WI38 (cell line): ENCODE measurements around the gene SCYGR1.
A peak's percentile ranks its signal among the peaks of the same experiment; 100 is the strongest.

Experiments
- H3K4me3 ChIP-seq: 2 replicates; pipeline ENCODE4 v1.5.1; 2011; ENCODE audit warnings: low read depth, mild to moderate bottlenecking, control low read depth, low read length
- TF ChIP-seq, protein P1 (sequence below): IDR thresholded peaks from 2 replicates; pipeline ENCODE4 v1.5.1; 2012; ENCODE audit warnings: low read depth, mild to moderate bottlenecking, control low read depth, low read length

SCYGR1 gene

DNA sequence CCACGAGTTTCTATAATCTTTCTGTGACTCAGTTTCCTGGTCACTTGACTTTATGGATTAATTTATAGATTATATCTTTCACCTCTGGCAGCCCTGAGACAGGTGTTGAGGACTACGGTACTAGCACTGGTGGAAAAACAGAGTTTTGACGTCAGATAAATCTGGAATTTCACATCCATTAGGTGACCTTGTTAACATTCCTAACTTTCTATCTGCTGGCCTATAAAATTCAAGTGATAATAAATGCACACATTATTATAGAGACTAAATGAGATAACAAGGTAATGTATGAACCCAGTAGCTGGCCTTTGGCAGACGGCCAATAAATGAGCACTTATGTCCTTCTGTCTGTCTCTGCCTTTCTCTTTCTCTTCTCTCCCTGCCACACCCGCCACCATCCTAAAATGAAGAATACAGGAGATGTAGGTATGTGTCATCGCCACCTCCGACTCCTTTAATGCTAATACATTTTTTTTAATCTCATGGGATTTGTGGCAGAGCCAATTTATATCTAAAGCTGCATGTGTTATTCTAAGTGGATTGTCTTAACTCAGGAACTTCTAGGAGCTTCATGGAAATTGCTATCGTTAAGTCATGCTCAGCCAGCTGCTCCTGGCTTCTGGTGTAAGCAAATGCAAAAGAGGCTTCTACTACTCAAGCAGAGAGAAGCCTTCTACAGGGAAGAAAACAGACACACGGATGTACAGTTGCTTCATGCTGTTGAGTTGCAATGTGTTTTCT, 10.9 kb downstream of the SCYGR1 start:
- no peak overlapping the region for H3K4me3 ChIP-seq
- TF ChIP-seq, protein P1, sequence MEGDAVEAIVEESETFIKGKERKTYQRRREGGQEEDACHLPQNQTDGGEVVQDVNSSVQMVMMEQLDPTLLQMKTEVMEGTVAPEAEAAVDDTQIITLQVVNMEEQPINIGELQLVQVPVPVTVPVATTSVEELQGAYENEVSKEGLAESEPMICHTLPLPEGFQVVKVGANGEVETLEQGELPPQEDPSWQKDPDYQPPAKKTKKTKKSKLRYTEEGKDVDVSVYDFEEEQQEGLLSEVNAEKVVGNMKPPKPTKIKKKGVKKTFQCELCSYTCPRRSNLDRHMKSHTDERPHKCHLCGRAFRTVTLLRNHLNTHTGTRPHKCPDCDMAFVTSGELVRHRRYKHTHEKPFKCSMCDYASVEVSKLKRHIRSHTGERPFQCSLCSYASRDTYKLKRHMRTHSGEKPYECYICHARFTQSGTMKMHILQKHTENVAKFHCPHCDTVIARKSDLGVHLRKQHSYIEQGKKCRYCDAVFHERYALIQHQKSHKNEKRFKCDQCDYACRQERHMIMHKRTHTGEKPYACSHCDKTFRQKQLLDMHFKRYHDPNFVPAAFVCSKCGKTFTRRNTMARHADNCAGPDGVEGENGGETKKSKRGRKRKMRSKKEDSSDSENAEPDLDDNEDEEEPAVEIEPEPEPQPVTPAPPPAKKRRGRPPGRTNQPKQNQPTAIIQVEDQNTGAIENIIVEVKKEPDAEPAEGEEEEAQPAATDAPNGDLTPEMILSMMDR, result no peak

DNA sequence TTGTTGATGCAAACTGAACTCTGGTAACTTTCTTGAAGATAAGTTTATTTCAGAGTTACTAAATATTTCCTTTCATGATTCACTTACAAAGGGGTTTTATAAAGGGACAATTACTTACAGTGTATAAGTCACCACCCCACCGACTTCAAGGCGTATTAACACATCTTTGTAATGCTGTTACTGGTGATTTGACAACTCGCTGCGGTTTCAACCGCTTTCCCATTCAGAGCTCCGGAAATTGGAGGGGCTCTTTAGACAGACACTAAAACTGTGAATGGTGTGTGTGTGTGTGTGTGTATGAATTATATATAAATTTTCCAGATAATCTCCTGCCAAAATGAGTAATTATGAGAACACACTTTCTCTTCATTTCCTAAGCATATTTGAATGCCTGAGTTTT, 13.6 kb downstream of the SCYGR1 start:
- TF ChIP-seq, protein P1, result no peak

DNA sequence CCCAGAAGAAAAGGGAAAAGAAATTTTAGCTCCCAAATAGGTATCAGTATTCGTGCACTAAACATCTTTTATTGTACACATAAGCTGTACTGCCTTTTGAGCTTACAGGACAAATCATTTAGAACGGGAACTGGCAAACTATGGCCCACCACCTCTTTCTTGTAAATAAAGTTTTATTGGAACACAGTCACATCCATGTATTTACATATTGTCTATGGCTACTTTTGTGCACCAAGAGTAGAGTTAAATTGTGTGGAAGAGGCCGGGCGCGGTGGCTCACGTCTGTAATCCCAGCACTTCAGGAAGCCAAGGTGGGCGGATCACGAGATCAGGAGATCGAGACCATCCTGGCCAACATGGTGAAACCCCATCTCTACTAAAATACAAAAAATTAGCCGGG, 14.4 kb downstream of the SCYGR1 start:
- no peak overlapping the region for H3K4me3 ChIP-seq
- TF ChIP-seq, protein P1, result no peak

More for the DNA sequence above, 13.6 kb downstream of the SCYGR1 start:
- no peak overlapping the region for H3K4me3 ChIP-seq

DNA sequence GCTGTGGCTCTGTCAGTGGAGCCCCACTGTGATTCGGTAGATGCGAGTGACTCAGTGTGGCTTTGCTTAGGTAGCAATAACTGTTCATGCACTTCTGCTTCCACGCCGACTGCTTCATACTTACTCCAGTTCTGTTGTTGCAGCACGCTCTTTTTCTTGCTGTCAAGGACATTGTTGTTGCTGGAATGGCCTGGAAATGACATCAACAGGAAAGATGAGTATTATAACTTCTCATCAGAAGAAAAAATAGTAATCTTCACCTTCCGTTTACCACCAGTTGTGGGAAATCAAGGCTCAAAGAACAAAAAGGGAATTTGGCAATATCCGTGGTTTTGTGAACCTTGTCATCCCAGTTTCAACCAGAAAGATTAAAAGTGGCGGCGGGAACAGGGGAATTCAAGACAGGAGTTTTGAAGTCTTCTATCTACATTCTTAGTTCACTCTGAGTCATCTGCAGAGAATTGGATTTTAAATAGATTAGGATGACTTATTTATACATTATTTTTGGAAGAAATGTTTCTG, 16.9 kb downstream of the SCYGR1 start:
- peak overlapping the region; percentile 27 for H3K4me3 ChIP-seq

DNA sequence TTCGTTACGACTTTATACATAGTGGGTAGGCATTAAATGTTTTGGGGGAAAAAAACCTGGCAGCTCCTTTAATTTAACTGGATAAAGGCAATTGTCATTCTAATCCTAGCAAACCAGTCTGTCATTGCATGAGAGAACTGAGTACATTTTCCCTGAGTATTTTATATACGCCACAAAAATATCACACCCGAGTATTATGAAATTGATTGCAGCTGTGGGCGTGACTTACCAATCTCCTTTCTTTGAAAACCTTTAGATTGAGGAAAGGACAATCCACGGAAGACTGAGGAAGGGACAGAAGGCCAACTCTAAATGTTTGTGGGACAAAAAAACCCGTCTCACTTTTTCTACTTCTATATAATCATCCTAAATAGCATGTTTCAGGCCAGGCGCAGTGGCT, 17.7 kb downstream of the SCYGR1 start:
- no peak overlapping the region for H3K4me3 ChIP-seq
- TF ChIP-seq, protein P1, result no peak

More for the DNA sequence above, 16.9 kb downstream of the SCYGR1 start:
- TF ChIP-seq, protein P1, result no peak

DNA sequence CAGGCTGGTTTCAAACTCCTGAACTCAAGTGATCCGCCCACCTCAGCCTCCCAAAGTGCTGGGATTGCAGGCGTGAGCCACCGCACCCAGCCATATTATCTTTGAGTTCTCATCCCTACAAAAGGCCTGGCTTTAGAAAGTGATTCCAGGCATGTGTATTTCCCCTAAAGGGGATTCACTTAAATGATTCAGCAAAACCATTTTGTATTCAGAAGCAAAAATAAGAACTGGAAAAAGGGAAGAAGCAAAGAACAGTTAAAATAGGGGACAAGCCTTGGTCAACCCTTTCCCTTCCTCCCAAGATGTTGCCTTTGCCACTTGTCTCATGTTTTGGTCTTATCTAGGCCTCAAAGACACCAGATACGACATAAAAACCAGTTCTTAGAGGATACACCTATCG, 19.2 kb downstream of the SCYGR1 start:
- TF ChIP-seq, protein P1, result no peak
- no peak overlapping the region for H3K4me3 ChIP-seq

DNA sequence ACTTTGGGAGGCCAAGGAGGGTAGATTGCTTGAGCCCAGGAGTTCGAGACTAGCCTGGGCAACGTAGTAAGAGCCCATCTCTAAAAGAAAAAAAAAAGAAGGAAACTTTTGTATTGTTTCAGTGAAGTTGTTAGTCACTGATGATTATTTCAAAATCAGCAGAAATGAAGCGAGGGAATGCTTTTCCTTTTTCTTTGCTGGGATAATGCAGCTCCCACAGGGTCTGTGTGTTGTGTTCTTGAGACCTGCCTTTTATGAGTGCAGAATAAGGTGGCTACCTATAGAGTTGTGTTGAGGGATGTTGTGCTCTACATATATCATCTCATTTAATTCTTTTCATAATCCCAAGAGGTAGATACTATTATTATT, 20.3 kb downstream of the SCYGR1 start:
- TF ChIP-seq, protein P1, result no peak

More for the DNA sequence above, 20.3 kb downstream of the SCYGR1 start:
- no peak overlapping the region for H3K4me3 ChIP-seq
